HG03439 (cell line): Measurements from ENCODE around the gene CHRNA7.

Source experiments
- ATAC-seq: cut with Tn5 transposase; IDR thresholded peaks from one replicate; pipeline ENCODE4 v1.9.1; 2021; ENCODE audit warnings: mild to moderate bottlenecking, moderate library complexity; ENCODE audit not compliant: unreplicated experiment

The CHRNA7 gene

DNA sequence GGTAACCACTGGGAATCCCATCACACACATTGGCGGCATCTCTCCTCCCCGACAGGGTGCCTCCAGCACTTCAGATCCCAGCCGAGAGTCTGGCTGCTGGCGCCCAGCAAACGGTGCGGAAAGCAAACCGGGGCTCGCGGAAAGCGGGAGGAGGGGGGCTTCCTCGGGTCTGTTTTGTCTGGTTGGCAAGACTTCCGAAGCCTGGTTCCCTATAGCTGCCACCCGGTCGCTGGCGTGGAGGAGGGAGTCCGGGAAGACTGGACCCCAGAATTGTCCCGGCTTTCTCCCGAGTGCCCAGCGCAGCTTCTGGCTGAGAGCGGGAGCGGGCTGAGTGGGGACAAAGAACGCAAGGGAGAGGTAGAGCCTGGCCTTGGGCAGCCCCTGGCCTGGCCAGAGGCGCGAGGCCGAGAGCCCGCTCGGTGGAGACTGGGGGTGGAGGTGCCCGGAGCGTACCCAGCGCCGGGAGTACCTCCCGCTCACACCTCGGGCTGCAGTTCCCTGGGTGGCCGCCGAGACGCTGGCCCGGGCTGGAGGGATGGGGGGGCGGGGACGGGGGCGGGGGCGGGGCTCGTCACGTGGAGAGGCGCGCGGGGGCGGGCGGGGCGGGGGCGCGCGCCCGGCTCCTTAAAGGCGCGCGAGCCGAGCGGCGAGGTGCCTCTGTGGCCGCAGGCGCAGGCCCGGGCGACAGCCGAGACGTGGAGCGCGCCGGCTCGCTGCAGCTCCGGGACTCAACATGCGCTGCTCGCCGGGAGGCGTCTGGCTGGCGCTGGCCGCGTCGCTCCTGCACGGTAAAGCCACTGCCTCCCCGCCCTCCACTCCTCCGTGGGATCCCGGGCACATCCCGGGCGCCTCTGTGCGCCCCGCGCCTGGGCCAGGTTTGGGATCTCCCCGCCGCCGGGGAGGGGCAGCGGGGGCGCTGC lies at the start of gene CHRNA7:
Gene CHRNA7, plus strand, starts transcription at position 654 of the 920 bp plus-strand sequence. Its CDS starts 80 bp downstream, at position 734.
- ATAC-seq = peak; percentile 68

DNA sequence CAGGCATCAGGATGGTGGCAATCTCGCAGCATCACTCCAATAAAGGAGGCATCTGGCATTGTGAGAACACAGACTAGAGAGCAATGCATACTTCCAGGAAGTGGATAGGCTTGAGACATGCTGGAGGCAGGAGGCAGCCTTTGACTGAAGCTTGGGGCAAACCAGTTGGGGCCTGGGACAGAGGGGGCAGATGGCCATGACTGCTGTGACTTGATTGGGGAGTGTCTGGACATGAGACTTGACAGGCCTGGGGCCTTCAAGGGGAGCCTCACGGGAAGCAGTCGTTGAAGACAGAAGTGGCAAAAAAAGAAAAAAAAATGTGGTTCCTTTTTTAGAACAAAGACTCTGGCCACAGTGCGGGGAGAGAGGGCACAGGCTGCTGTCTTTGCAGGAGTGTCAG lies 44.7 kb upstream of the CHRNA7 start:
- ATAC-seq = no peak

DNA sequence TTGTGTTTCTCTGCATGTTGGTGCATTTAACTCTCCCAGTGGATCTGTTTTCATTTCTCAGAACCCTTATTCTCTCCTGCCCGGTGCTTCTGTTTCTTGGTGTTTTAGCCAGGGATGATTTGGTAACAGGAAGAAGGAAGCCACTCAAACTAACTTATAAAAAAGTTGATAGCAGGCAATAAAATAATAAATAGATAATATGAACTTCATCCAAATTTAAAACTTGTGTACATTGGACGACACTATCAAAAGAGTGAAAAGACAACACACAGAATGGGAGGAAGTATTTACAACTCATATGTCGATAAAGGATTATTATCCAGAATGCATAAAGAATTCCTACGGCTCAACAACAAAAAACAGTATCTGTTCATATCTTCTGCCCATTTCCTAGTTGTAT lies 37.3 kb upstream of the CHRNA7 start:
- ATAC-seq = no peak

DNA sequence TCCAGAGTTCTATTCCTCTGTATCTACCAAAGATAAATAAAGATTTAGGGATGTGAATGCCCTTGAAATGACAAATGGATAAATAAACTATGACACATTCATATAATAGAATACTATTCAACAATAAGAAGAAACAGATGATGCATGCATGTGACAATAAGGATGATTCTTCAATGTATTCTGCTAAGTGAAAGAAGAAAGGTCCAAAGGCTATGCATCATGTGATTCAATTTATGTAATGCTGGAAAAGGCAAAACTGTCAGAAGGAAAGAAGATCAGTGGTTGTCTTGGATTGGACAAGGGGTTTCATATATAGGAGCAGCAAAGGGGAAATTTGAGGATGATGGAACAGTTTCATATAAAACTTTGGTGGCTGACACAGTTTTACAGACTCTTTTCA lies 32.6 kb upstream of the CHRNA7 start:
- no peak for ATAC-seq

DNA sequence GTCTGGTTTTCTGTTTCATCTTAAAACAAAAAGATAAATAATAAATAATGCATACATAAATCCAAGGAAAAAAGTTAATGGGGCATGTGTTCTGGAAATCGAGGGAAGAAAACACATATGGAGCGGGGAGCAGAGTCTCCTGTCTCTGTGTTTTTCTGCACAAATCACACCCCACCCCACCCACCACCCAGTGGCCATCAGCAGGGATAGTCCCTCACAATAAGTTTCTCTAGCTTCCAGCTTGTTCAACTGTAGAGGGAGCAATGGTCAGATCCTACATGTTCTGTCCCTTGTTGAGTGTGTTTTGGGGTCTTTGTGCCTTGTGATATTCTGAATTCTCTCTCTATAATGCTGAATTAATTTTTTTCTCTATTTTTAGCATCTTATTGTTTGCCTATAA lies 26.8 kb upstream of the CHRNA7 start:
- ATAC-seq = no peak

DNA sequence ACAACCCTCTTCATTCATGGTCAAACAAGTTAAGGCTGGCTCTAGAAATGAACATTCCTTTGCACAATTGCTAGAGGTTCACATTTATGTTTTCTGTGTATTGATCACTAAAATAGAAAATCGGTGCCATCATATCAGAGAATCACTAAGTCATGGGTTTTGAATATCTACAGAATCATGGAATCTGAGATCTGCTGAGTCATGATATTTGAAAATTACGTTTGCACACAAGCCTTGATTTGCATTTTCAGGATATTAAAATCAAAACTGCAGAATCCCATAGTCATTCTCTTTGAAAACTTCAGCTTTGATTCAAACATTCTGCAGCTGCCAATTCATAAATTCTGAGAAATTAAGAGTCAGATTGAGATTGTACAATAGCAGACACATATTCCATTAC lies 26.1 kb upstream of the CHRNA7 start:
- no peak for ATAC-seq

DNA sequence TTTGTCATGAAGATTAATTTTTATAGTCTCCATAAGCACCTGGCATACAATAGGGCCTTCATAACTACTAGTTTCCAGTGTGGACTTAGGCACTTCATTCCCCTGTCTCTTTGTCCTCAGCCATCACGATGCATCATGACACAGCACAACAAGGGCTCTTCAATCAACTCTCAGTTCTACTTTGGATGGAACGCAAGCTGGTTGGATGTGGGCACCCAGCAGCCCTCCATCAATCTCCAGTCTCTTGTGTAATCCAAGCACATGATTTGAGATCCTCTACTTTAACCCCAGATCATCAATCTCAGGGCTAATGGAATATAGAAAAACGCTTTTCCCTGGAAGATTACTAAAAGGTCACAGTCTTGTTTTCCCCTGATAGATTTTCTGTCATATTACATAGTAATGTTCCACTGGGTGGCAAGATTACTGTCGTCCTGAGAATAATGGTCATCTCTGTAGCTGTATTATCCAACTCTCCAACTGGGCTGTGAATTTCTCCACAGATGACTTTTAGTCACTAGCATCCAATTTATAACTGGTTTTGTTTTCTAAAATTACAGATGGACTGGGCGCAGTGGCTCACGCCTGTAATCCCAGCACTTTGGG lies 22.9 kb upstream of the CHRNA7 start:
- no peak for ATAC-seq

DNA sequence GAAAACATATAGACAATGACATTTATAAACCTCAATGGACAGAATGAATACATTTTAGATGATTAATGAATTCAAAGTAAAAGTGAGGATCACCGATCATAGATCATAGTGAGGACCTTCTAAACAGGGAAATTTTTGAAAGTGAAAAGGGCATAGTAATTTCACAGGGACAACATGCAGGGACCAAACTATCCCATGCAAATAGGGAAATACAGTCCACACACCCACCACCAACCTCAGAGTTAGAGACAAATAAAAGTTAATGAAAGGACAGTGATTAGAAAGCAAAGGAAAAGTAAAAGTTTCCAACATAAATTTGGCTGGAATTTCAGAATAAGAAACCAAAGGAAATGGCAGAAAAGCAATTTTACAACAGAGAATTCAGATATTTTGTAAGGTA lies 15.4 kb upstream of the CHRNA7 start:
- ATAC-seq = no peak

DNA sequence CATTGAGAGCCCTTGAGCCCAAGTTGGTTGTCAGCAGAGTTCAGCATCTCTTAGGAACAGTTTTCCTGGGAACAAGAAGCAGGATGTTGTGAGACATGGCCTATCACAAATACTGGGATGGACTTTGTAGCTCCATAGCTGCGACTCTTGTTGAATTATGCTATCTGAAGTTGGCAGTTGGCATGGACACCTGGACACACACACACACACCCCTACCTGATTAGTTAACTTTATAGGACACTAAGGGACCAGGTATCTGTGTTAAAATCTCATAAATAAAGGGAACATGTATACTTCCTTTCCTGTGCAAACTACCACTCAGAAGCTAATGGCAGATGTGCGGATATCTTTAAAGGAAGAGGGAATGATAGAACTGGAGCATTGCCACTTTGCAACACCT lies 10.2 kb upstream of the CHRNA7 start:
- ATAC-seq = no peak

DNA sequence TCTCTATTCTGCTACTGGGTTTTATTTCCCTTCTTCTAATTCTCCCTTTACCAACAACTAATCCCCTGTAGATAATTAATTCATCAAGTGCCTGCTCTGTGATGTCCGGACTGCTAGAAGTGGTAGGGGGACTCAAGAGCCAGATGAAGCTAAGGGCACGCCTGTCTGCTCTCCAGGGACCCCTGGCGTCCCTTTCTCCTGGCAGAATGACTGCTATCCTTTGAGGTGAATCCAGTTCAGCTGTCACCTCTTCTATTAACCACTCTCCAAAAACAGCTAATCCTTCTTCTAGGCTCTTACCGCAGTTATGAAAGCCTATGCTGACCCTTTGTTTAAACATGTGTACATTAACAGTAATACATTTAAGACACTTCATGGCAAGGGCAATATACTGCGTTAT lies 1.4 kb upstream of the CHRNA7 start:
- ATAC-seq = no peak

DNA sequence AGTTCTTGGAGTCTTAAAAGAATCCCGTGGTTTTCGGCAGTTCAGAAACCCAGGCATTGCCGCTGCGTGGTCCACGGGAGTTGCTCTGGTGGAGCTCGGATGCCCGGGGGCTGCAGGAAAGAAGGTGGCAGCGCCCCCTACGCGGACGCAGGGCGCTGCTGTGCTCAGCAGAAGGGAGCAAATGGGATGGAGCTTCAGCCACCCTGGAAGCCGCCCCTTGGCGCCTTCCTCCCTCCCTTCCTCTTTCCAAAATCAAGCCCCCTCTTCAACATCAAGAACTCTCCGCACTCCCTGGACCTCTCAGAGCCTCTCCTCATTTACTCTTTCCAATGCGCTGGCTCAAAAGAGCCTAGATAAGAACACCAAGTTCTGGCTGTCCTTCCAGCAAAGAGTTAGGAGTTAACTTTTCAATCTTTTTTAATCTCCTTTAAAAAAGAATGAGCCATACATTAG lies 880 bp upstream of the CHRNA7 start:
- no peak for ATAC-seq

DNA sequence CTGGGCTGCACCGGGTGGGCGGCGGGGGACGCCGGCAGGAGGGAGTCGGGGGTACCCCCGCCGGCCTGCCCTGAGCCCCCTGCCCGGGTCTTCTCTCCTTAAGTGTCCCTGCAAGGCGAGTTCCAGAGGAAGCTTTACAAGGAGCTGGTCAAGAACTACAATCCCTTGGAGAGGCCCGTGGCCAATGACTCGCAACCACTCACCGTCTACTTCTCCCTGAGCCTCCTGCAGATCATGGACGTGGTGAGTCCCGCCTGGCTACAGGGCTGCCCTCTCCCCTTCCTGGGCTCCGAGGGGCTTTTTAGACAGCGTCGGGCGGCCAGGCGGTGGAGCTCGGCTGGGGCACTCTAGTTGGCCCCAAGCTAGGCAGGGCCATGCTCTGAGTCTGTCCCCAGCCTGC lies 480 bp downstream of the CHRNA7 start:
- ATAC-seq = no peak

DNA sequence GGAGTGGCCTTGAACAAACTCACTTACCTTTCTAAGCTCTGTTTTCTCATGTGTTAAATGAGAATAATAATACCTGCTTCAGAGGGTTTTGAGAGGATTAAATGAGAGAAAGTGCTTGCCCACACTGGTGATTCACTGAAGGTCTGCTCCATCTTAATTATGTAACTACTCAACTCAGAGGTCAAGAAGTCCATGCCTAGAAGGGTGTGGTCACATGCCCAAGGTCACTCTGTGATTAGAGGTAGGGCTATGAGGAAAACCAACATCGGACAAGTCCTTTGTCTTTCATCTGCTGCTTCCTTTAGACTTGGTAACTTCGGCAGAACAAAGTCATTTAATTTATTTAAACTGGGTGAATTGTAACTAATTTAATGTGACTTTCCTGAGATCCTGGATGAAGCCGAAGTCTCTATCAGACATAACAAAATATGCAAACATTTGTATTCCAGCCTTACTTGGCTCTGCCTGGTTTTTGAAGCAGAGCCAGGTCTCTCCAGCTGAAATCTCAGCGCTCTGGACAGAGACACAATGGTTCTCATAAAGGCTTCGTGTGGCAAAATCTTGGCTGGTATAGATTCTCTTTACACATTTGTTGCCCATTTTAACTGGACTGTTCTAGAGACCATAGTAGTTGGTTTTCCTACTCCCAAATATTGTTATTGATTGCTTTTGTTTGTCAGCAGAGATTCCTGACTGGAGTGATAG lies 3.0 kb downstream of the CHRNA7 start:
- no peak for ATAC-seq

DNA sequence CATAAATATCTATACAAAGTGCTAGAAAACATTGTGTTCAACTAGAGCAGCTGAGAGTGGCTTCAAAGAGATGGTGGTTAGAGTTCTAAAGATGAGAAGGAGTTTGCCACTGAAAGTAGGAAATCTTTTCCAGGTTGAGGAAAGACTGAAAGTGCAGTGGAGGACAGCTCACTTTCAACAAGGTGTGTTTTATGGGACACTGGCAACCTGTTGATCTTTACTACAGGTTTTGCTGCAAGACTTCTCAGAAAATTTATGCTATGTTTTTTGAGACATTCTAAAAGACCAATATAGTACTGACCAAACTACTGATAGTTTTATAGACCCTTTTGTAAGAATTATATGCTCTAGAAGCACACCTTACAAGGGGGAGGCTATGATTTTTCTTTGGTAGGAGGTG lies 3.8 kb downstream of the CHRNA7 start:
- ATAC-seq = no peak

DNA sequence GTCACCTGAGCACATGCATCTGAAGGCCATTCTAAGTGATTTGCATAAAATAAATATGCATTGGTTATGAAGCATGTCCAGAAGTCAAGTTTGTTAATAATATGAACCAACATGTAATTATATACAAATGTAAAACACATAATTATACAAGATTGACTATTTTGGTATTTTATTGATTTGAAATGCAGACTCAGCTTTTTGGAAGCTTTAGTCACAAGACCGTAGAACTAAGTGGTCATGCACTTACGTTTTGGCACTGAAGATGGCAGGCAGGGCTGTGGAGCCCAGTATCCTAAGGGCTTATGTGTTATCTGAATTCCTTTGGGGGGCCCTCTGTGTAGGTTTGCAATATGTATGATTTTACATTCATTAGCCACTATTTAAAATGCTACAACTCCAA lies 5.0 kb downstream of the CHRNA7 start:
- ATAC-seq = no peak

DNA sequence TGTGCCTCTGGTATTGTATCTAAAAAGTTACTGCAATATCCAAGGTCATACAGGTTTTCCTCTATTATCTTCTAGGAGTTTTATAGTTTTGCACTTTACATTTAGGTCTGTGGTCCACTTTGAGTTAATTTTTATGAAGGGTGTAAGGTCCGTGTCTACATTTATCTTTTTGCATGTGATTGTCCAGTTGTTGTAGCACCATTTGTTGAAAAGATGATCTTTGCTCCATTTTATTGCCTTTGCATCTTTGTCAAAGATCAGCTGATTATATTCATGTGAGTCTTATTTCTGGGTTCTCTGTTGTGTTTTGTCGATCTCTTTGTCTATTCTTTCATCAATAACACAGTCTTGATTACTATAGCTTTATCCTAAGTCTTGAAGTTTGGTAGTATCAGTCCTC lies 6.7 kb downstream of the CHRNA7 start:
- ATAC-seq = no peak

DNA sequence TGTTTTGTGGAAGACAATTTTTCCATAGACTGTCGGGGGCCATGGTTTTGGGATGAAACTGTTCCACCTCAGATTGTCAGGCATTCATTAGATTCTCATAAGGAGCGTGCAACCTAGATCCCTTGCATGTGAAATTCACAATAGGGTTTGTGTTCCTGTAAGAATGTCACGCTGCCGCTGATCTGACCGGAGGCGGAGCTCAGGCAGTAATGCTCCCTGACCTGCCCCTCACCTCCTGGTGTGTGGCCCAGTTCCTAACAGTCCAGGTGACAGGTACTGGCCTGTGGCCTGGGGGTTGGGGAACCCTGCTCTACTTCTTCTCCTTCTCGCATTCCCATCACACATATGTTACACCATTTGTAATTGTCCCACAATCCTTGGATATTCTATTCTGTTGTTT lies 11.0 kb downstream of the CHRNA7 start:
- no peak for ATAC-seq

DNA sequence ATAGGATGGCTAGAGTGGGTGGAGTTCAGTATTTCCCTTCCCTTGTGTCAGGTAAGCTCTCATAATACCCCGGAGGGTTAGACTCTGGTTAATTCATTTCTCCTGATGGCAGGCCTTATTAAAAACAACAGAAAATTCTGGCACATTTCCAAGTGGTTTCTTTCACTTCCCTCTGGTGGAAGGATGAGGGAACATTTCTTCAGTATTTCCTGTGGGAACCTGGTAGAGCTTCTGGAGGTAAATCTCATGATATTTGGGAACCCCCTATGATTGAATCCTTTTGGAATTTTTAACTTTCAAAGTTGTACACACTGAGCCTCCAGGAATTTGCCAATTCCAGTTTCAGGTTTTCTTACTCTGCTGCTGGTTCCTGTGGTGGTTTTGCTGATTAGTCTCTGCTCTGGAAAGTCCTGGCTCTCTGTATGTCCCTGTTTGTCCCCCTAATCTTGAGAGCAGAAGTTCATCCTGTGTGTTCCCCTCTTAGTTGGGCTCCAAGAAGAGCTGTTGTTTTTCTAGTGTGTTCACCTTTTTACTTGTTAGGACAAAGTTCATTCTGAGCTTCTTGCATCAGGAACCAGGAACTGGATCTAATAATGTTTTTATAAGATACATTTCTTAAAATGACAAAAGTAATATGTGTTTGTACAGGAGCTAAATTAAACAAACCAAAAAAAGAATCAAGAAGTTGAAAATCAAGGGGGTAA lies 12.1 kb downstream of the CHRNA7 start:
- no peak for ATAC-seq

DNA sequence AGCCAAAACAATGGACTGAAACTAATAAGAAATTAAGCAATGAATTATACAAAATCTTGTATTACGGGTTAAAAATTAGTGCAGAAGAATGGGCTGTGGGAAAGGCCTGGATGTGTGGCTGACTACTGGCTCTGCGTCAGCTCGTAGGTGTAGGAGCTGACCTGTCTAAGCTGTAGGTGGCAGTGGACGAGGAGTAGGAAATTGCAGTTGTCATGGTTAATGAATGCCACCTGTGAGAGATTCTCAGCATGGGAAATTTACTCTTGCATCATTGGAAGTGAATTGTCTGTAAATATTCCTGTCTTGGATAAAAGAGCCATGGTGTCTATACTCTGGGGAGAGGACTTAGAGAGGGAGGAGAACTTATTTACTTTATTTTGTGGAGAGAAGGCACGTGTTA lies 23.4 kb downstream of the CHRNA7 start:
- ATAC-seq = no peak

DNA sequence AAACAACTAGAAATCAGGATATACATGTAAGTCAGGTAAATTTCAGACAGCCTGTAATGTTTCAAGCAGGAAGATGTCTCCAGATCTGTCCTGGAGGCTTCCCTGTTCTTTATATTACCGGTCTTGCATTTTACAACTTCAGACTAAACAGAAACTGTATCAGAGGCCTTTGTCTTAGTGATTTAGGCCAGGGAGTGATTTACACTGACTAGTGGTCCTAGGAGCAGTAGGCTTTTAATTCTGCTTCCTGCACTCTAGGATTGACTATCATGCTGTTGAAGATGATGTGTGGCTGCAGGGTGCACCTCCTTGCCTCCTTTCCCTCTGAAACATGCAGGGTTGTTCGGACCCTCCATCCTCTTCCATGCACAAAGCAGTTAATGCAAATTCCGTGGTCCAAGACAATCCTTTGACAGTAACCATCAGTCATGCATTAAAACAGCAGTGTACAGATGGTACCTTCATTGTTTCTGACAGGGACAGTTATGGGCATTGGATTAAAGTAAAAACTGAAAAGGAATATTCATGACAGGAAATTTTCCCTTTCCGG lies 27.6 kb downstream of the CHRNA7 start:
- no peak for ATAC-seq

DNA sequence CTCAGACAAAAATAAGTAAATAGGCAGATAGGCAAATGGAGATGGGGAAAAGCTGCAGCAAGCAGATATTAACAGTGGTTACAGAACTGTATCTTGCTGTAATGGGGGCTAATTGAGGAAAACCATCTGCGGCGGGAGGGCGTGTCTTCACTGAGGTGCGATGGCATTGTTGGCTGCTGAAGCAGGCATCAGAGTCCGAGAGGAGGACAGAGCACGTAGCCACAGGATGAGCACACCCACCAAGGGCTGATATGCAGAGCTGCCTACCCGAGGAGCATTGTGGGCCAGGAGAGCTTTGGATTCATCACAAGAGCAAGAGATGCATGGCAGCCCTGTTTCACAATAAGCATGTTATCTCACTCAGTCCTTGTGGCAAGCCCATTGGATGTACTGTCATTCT lies 30.4 kb downstream of the CHRNA7 start:
- ATAC-seq = no peak
